Amygdala (tissue), 56 donors: Measurements from ENCODE around the gene LYST.

ENCODE experiments used
- DNase-seq, 56 donors: peaks; one replicate each; lab custom pipeline; 2025; lab: John Stamatoyannopoulos, UW

Gene LYST

DNA sequence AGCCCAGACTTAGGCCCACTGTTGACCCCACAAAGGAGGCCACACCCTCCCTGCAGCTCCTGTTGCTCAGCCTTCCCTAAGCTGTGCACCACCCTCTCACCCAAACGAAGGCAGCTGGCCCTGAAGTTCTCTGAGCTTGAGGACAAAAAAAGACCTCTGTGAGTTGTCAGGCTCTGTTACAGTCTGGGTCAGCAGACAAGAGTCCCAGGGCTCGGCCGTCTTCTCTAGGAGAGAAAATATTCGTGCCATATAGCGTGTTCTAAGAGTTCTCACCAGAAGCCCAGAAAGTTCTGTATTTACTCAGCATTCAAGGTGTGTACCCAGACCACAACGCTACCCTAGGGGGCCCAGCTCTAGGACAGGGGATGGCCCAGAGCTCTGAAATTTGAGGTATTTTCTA lies 25.5 kb upstream of the LYST start:
- DNase-seq, result no peak

DNA sequence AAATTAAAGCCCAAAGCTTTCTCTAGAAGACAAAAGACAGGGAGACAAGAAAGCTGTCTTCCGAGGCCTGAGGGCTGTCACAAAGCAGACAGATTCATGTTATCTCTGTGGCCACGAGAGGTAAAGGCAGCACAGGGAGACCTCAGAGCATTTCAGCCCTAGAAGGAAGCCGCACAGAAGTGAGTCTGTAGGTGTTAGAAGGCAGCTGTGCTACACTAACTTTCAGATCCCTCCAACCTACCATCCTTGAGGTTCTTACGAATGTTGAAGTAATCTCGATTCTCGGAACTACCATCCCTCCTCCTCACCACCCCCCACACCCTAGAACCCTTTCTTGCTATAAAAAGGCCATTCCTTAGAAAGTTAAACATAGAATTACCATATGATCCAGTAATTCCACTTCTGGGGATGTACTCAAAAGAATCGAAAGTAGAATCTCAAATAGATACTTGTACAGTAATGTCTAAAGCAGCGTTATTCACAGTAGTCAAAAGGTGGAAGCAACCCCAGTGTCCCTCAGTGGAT lies 21.5 kb upstream of the LYST start:
- DNase-seq, result no peak

DNA sequence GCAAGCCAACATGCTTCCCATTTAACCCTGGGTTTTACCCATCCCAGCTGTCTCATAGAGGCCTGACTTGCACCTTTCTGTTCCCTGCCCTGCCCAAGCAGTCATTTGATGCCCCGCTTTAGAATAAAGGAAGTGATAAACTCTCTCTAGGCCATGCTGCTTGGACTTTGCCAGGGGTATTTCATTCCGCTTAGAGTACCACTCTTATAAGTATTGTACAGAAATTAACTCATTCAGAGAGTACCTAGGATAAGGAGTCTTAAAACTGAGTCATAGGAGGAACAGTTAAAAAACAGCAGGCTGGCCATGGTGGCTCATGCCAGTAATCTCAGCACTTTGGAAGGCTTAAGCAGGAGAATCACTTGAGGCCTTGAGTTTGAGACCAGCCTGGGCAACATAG lies 21.0 kb upstream of the LYST start:
- no peak for DNase-seq

DNA sequence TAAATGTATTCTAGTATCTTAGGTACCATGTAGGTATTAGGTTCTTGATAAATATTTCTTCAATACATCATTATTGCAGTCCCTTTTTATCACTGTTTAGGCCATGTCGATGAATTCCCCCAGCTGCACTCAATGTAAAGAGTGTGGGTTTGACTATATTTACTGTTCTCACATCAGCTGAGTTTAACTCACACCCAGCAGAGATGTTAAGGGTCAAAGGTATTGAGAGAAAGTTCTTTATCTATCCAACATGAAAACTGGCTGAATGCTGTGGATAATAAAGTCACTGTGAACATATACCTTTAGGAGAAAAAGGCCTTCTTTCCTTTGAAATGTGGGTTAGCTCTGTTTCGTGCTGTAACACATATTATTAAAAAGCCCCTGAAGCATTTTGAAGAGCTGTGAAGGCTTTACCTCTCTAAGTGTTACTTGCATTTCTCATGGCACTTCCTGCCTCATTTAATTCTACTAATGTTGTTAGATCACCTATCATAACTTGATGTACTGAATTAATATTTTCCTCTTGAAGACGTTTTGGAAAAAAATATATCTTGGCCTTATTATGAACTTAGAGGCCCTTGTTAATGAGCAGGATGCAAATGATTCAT lies 19.1 kb upstream of the LYST start:
- DNase-seq, result no peak

DNA sequence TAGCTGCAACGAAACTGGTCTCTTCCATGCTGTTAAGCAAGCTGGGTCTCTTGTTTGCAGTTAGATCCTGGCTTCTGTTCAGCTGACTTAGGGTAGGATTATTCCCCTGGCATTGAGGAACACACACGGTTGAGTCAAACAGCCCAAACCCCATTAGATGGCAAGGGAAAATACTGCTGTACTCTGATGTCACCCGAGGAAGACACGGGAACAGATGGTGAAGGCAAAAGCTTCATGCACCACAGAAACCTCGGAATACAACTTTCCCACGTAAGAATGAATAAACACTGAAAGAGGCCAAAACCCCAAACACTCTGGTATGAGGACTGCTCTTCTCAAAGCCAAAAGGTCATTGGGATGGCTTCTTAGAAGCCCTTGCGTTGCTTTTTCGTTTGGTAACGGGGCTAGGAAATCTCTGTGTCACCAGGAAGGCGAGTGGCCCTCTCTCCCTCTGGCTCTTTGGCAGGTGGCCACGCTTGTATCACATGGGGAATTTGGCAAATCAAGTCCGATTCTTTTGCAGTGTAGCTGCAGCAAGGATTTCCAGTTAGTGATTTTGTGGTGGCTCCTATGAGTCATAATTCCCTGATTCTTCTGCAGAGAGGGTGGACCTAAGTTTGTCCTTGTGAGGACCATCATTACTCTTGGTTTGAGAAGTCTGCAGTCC lies 16.7 kb upstream of the LYST start:
- peak in 49 of 56 donors; percentile 6 to 82 (median 56) for DNase-seq

DNA sequence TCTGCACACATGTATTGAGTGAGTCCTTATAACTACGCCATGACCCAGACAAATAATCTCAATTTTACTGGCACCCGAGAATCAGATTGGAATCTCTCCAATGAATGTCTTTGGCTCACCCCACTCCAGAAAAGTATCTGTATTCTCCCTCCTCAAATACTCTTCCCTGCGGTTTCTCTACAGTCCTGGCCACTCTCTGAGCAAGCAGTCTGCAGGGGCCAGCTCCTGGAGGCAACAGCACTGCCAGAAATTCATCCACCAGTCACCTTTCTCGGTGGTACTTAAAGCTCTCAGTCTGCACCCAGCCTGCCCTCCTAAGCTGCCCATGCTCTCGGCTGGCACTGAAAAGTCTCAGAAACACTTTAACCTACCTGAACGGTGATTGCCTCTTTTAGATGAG lies 16.1 kb upstream of the LYST start:
- DNase-seq, result no peak

DNA sequence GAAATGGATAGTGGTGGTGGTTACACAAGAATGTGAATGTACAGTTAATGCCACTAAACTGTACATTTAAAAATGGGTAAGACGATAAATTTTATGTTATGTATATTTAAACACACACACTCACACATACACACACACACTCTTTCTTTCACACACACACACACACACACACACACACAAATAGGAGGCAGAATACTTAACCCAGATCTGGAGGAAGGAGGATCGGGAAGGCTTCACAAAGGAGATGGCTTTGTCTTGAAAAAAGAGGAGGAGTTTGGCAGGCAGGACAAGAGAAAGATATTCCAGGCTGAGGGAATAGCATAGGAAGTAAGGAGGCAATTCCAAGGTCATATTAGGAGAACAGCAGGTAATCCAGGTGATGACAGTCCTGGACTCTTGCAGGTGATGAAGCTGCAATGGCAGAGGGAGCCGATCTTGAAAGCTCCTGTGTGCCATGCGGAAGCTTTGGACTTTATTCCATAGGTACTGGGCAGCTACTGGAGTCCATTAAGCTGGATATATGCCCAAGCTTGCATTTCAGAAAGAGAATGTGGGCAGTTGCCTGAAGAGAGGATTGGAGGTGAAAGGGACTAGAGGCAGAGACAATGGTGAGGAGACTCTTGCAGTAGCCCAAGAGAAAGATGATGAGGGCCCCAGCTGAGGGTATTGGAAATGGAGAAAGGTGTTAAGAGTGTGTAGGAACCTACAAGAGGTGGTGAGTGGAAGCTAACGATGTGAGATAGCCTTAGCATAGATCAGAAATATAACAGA lies 15.4 kb upstream of the LYST start:
- DNase-seq, result no peak

DNA sequence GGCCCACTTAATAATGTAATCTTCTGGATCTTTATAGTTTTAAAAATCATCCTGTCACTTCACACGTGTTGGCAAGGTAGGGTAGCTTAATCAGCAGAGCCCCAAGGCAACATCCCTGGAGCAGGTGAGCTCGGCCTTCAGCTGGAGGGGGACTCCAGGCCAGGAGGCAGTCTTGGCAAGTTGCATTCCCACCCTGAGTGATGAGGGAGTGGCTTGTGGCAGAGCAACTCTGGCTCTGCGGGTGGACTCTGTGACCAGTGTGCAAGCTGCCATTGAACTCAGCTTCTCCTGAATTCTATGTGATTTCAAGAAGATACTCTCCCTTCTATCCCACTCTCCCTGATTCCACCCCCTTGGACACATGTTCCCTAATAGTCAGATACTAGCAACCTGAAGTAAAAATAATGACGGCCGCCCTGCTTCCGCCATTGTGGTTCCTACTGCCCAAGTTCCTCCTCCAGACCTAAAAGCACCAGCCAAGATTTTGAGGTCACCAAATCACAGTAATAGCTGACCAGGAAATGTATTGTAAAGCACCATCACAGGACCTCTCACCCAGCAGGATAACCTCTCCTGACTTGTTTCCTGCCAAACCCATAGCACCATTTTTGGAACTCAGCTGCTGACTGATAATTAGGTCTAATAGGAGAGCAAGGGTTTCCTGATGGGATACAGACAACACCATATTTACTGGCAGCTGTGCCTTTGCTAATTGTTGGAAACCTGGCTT lies 11.5 kb upstream of the LYST start:
- peak in 2 of 56 donors; percentile 29 to 38 for DNase-seq

DNA sequence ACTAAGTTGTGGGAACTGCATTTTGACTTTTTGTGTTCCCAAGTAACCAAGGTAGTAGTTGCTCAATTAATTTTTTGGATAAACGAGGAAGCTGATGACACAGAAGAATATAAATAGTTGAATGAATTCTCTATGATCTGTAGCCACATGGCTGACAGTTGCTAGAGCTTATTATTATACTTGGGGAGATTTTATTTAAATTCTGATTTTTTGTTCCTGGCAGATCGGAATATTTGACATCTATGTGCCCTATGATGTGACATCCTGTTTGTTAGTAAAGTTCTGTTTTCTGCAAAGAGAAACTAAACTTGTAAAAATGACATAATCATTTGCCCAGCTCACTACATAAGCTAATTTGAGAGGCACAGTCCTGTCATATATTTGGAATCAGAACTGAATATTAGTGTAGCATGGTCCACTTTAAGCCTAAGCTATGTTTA lies 9.7 kb upstream of the LYST start:
- DNase-seq, result no peak

DNA sequence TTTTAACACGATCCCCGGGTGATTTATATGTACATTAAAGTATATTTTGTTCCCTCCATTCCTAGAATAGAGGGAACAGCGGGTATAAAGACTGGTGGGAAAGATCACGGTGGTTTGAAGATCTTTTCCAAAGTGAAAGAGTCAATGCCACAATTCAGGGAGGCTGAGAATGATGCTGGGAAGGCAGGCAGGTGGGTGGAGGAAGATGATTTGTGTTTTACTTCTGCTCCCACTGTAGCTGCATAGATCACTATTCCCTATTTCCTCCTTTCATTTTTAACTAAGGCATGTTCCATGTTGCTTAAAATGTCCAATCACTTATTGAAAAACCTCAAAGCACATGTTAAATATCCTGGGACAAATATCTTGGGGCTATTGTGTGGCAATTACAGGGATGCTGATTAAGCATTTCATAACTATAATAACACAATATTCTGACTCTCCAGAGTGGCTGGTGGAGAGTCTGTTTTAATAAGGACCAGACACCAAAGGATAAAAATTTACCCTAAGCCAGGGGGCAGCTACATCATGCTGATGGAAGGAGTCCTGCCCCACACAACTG lies 8.4 kb upstream of the LYST start:
- no peak for DNase-seq

DNA sequence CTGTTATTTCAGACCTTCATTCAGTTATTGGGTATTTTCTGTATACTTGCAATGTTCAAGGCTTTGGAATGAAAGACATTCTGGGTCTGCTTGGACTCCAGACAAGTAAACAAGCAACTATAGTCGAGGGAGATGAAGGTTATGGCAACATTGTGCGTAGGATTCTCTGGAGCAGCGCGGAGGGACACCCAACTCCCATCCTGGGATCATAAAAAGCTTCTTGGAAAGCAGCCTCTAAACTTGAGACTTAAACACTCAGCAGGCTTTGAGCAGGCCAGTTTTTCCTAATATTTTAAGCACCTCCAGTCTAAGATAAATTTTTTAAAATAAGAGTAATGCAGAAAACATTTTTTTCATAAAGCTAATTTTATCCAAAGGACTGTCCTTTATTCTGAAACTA lies 7.6 kb upstream of the LYST start:
- DNase-seq, result no peak

DNA sequence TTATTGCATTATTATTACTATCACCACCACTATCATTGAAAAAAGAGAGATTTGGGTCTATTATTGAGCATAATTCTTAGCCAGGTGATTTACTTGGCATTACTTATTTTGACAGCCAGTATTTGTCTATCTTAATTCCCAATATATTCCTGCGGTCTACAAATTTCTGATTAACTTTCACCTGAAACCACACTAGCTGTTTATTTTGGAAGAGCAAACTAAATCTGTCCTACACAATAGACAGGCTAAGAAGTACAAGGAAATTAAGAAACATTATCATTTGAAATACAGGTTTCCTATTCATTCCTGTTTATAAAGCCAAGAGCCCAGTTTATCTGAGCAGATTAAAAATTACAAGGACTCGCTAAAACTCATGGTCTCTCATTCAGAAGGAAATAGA lies 6.9 kb upstream of the LYST start:
- DNase-seq, result no peak

DNA sequence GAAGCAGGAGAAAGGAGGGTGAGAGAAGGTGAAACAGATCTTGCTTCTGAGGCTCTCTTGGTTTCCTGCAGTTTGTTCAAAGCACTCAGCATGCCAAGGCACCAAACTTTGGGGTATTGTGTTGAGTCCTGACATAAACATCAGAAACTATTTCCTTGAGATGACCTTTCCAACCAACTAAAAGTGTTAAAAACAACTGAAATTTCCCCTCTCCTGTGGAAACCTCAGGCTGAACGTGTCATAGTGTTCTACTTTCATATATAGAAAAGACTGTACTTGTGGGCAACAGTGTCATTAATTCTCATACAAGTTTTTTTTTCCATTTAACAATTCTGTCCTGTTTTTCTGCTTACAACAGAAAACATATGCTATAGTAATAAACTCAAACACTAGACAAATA lies 6.3 kb upstream of the LYST start:
- DNase-seq, result no peak

DNA sequence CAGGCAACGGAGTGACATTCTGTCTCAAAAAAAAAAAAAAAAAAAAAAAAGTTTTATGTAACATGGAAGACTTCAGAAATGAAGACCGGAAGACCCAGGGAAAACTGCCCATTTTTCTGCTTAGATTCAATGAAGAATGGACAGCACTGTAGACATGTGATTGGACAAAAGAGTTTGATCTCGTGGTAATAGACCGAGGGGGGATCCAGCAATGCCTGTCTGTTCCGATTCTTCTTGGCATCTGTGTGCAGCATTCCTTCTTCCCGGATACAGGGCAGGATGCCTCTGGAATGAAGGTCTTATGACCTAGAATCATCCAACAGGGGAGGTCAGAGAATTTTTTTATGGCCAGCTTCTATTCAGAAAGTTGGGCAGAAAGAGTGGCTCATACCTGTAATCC lies 5.6 kb upstream of the LYST start:
- no peak for DNase-seq

DNA sequence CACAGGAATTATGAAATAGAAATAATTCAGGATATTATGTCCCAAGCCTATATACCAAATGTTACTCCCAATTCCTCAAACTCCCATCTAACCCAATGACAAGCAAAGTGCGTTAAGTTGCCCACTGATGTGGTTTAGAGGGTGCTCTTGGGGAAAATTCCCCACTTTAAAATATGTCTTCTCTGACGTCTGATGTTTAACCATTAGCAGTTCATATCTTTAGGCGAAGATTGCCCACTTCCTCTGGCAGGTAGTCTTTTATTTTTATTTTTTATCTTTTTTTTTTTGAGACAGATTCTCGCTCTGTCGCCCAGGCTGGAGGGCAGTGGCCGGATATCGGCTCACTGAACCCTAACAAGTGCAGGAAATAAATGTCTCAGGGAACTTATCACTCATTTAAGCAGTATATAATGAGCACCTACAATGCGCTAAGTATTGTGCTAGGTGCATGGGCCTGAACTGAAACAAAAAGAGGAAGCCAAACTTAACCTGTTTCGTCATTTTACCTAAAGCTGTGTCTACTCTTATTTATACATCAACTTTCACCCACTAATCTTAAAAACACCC lies 1.3 kb upstream of the LYST start:
- no peak for DNase-seq

DNA sequence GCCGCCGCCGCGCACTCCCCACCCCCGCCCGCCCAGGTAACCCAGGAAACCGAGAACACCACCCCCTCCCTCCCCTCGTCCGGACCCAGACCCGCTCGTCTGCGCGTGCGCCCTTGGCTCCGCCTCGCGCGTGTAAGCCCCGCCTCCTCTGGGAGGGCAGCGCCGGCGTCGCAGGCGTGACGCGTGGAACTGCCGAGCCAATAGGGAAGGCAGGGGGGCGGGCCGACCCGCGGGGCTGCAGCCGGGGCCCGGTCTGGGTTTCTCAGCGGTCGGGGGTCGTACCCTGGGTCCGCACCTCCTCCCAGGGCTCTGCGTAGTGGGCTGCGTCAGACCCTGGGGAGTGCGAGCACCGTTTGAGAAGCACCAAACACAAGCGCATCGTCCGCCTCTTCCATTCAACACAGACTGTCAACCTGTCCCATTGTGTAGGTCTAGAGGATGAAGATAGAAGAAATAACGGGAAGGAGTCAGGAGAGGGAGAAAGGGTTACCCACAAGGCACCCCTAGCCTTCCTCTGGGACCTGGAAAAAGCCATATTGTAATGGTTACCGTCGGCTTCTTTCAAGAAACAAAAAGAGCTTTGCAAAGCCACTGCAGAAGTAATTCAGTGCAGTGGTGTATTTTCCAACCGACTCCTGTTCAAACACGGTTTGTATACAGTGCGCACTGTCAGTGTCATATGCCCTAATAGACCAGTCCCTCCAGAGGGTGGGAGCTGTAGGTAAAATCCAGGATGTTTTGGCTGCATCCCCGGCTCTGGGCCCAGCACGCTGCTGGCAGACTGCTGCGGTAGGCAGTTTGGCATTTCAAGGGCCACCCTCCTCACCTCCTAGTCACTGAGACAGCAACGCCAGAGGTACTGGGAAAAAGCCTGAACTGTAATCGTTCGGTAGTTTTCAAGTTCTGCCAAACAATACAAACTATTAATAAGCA lies 473 bp upstream of the LYST start:
- peak; percentile 43 to 98 (median 94) for DNase-seq

DNA sequence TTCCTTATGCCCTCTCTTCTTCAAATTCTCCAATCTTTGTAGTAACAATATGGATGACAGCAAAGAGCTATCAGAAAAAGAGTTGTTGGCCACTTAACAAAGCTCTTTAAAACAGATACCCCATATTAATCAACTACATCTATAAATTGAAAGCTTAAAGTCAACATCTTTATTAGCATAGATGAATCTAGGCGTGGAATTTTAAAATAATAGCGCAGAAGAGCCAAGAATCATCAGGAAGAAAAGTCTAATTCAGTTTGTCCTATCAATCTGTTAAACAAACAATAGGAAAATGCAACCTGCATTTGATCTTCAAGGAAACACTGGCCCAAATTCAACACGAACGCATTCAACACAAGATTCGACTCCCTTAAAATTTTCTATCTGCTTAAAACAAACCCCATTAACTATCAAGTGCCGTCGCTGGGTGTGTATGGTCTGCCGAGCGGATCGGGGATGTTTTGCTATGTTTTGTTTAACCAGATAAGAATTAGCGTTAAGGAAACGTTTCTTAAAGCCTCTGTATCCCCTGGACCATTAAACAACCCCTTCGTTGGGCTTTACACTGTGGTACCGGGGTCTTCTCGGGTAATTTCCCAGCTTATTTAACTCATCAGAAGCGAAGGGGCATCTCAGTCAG lies 1.0 kb downstream of the LYST start:
- DNase-seq, result peak in 2 of 56 donors; percentile 18 to 62

DNA sequence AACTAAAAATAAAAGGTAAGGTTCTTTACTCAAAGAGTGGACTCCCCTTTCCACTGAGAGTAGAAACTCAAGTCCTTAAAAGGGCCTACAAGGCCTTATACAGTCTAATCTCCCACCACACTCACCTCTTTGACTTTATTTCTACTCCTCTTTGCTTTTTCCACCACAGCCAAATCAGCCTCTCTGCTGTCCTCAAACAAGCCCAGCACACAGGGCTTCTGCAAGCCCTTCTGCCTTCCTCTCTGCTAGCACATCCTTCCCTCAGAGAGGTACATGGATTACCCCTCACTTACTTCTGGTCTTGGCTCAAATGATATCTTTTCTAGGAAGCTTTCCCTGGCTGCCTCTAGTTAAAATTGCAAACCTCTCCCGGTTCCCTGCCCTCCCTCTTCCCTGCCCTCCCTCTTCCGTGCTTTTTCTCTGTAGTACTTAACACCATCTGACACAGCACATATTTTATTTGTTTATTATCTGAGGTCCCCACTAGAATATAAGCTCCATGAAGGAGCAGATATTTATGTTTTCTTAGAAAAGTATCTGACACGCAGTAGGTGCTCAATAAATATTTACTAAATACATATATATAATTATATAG lies 1.7 kb downstream of the LYST start:
- no peak for DNase-seq
